Activated CD8-positive, alpha-beta memory T cell treated with anti-CD3 and anti-CD28 coated beads, Interleukin-2, amount 50 U/mL, for 48 hours (primary cell): ENCODE results near the gene RRAS2.
"Not testable (repeated sequence)": the region's sequence is repeated elsewhere in the genome, so short reads cannot be mapped to it uniquely, and the experiment has no call there.

Experiments
- DNase-seq: peaks from one replicate; pipeline ENCODE4 v3.0.0-alpha.2; 2020

Gene RRAS2

GRCh38 chr11:14358729-14359439 lies at the start of gene RRAS2:
Gene RRAS2 (minus strand): TSS chr11:14359183. CDS start chr11:14358870, 313 bp downstream.
- peak; percentile 89 for DNase-seq

- DNase-seq, result no peak
Measured at GRCh38 chr11:14408612-14409011, 49.6 kb upstream of the RRAS2 start.

DNA sequence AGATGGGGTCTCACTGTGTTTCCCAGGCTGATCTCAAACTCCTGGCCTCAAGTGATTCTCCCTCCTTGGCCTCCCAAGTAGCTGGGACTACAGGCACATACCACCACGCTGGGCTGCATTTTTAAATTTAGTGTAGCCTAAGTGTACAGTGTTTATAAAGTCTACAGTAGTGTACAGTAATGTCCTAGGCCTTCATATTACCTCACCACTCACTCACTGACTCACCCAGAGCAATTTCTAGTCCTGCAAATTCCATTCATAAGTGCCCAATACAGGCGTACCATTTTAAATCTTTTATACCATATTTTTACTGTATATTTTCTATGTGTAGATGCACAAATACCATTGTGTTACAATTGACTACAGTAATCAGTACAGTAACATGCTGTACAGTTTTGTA lies 47.1 kb upstream of the RRAS2 start:
- DNase-seq, result not testable (repeated sequence)

GRCh38 chr11:14403528-14403927 lies 44.5 kb upstream of the RRAS2 start:
- not testable (repeated sequence) for DNase-seq

GRCh38 chr11:14399087-14399486 lies 40.1 kb upstream of the RRAS2 start:
- no peak for DNase-seq

GRCh38 chr11:14396273-14396672 lies 37.3 kb upstream of the RRAS2 start:
- DNase-seq, result no peak

GRCh38 chr11:14393889-14394288 lies 34.9 kb upstream of the RRAS2 start:
- DNase-seq, result no peak

- DNase-seq, result no peak
Measured at GRCh38 chr11:14393129-14393528, 34.1 kb upstream of the RRAS2 start.

GRCh38 chr11:14390669-14391068 lies 31.7 kb upstream of the RRAS2 start:
- no peak for DNase-seq

DNA sequence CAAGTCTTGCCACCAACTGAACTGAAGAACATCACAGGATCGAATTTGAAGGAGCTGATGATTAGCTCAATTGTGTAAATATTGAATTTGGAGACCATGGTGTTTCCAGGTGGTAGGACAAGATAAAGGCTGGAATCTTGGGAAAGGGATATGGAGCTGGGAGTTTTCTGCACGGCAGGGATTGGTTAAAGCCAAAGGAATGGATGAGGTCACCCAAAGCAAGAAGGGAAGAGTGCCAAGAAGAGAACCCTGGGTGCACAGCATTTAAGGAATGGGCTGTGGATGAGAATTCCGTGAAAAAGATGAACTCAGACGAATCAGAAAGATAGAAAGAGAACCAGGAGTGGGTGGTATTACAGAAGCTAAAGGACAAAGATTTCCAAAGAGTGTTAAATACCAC lies 29.4 kb upstream of the RRAS2 start:
- DNase-seq, result no peak

- DNase-seq, result no peak
Measured at GRCh38 chr11:14386895-14387480, 28.0 kb upstream of the RRAS2 start.

GRCh38 chr11:14386081-14386480 lies 27.1 kb upstream of the RRAS2 start:
- no peak for DNase-seq

DNA sequence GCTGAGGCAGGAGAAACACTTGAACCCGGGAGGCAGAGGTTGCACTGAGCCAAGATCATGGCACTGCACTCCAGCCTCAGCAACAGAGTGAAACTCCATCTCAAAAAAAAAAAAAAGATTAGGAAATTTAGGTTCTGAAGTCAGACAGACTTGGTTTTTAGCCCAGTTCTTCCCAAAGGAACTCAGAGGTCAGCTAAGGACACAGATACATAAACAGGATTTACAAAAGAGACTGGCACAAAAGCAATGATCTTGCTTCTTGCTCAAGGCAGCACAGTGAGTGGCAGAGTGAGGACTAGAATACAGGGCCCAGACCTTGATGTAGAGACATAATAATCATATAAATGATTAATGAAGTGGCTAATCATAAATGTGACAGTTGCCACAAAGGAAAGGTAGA lies 25.4 kb upstream of the RRAS2 start:
- DNase-seq, result no peak

- DNase-seq, result no peak
Measured at GRCh38 chr11:14381968-14382367, 23.0 kb upstream of the RRAS2 start.

DNA sequence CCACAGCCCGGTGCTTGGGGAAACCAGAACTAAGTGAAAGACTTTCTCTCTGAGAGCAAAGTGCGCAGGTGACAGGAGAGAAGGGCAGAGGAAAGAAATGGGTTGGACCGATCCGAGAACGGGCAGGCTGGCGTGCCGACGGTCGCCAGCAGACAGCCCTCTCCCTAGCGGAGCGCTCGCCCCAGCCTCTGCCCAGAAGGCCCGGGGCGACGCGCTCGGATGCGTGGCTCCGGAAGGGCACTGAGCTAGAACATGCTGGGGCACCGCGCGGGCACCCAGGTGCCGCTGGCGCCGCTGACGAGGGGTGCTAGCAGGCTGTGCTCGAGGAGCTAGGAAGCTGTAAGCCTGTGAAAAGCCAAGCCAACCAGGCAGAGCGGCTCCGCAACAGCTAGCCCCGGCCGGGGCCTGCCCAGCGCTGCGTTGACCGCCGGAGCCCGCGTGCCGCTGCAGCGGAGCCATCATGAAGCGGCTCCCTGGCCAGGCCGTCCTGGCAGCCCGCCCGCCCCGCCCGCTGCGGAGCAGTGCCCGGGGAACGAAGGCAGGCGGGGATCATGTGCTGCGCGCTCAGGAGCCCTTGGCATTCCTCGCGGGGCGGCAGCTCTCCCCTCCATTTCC lies 22.1 kb upstream of the RRAS2 start:
- DNase-seq, result peak; percentile 77

DNA sequence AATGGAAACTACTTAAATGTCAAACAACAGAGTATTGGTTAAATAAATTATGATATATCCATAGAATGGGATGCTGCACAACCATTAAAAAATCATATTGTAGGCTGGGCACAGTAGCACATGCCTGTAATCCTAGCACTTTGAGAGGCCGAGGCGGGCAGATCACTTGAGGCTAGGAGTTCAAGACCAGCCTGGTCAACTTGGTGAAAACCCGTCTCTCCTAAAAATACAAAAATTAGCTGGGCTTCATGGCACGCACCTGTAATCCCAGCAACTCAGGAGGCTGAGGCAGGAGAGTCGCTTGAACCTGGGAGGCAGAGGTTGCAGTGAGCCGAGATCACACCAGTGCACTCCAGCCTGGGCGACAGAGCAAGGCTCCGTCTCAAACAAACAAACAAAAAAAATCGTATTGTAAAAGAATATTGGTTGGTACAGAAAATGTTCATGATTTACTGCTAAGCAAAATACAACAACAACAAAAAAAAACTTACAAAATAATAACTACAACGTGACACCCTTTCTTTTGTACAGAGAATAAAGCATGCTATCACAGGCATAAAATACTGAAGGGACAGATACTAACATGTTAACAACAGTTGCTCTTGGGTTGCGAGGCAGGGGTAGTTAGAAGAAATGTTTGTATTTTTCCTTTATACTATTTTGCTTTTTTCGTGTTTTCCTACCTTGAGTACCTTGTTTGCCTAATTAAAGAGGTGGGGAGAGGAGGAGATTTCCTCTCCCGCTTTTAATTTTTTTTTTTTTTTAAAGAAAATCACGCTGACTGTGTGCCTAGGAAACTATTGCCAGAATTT lies 21.3 kb upstream of the RRAS2 start:
- DNase-seq, result no peak

DNA sequence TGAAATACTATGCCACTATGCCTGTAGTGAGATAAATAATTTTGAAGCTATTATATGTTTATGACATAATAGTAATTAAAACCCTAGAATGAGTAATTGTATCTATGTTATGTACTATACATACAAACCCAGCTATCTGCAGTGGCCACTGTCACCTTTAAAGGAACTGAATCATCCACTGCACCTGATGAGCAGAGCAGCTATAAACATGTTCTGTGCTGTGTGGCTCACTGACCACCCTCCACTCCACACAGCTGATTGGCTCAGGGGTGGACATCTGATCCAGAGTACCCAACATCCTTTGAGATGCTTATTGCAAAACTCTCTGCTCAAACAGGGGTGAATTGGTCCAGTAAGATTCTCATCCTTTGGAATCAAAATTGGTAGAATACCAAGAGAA lies 19.2 kb upstream of the RRAS2 start:
- DNase-seq, result no peak

- no peak for DNase-seq
Measured at GRCh38 chr11:14376920-14377319, 17.9 kb upstream of the RRAS2 start.

DNA sequence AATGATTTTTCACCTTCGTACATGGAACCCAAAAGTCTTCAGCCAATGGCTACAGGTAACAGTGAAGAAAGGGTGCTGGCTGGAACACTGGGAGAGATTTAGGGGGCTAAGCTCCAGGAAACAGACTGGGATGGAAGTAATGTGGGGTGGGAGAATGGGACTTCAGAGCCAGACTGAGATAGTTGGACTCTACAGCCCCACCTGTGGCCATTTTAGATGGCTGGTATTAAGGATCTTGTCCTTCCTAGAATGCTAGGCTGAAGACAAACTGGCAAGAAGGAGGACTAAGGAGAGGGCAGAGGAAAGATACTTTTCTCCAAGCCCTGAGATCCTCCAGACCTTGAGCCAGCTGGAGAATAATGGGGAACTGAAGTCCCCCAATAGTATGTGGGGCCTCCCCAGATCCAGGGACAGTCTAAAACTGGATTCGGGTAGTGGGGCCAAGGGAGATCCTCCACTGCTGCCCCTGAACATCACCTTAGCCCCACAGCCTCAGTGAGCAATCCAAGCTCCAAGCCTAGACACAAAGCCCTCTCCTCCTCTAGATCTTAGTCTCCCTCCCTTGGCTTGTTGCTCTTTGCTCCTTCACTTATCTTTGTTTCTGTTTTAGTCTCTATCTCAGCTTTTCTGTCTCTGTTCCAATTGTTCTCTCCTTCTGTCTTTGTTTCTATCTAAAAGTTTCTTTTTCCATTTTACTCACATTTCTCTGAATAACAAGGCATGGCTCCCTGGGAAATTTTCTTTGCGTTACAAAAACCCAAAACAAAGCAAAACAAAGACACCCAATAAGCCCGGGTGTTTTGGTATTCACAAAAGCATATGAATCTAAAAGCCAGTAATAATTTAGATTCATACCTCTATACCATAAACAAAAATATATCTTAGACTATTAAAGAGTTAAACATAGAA lies 16.2 kb upstream of the RRAS2 start:
- no peak for DNase-seq

- DNase-seq, result no peak
Measured at GRCh38 chr11:14373941-14374646, 15.1 kb upstream of the RRAS2 start.

DNA sequence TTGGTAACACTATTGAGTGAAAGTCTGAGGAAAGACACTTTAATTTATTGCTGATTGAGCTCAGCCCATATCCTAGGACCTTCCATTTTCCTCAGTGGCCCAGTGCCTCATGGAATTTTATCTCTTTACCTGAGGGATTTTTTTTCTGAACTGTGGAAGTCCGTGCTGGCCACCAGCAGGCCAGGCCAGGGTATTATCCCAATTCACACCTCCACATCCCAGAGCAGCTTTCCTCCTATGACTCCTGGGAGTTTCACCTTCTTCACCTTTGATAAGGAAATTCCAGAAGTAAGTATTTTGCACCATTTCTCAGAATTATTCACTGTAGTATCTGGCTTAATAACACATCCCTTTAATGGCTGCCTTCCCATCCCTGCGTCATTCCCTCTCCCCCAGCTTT lies 13.0 kb upstream of the RRAS2 start:
- no peak for DNase-seq

DNA sequence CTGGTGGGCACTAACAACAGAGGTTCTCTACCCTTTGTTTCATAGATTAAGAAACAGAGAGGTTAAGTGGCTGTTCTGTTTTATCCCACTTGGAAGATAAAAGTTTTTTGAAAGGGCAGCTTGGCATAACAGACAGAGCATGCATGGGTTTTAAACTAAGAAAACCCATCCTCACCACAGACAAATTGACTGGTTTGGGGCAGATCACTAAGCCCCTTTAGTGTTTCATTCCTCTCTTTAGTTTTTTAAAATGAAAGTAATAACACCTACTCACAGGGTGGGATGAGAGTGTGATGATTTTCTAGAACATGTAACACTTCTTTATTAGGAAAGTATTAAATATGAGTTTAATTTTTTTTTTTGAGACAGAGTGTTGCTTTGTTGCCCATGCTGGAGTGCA lies 12.3 kb upstream of the RRAS2 start:
- DNase-seq, result no peak
